ENCODE data around the gene NR1I2.

NR1I2 gene

DNA sequence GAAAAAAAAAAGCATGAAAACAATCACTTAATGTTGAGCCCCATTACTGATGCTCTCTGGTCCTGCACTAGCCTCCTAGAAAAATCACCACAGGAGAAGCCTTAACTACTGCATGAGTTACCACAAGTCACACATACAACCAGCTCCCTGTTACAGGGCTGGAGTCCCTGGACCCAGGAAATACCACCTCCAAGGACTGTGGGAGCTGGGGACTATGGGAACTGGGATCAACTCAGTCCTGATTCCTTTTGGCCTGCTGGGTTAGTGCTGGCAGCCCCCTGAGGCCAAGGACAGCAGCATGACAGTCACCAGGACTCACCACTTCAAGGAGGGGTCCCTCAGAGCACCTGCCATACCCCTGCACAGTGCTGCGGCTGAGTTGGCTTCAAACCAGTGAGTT is 559 bp downstream of the NR1I2 start:
- Histone ChIP-seq H3K4me1 (ENCODE audit: control insufficient read depth, insufficient read depth, low read length) (no peaks in the 10 kb centered on the region), H3K9me3 (ENCODE audit: control insufficient read depth, low read length) (no peaks in the 10 kb centered on the region), H3K27me3 (replicated peaks; ENCODE audit: control insufficient read depth, insufficient read depth, low read length) (no peaks in the 10 kb centered on the region), H3K9ac (ENCODE audit: low read length) (no peak overlapping the region), H3K4me3 (ENCODE audit: low read length) (no peak overlapping the region), H3K36me3 (ENCODE audit: control insufficient read depth, insufficient read depth, low read length, severe bottlenecking) (no peaks in the 10 kb centered on the region)
- no peak for DNase-seq (ENCODE audit: low read depth)

DNA sequence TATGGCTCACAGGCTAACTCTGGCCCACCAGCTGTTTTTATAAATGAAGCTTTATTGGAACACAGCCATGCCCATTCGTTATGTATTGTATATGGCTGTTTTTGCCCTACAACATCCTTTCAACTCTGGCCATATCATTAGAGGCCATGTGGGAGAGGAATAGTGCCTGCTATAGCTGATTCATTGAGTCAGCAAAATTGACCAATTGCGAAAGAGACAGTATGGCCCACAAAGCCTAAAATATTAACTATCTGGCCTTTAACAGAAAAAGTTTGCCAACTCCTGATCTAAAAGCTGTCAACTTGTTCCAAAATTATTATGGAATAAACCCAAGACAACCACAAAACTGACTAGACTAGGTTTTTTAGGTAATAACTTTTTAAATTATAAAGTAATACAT is 1.4 kb downstream of the NR1I2 start:
- Histone ChIP-seq H3K9ac (ENCODE audit: low read length) (no peak overlapping the region), H3K4me1 (ENCODE audit: control insufficient read depth, insufficient read depth, low read length) (no peaks in the 10 kb centered on the region), H3K4me3 (ENCODE audit: low read length) (no peak overlapping the region), H3K27me3 (replicated peaks; ENCODE audit: control insufficient read depth, insufficient read depth, low read length) (no peaks in the 10 kb centered on the region), H3K9me3 (ENCODE audit: control insufficient read depth, low read length) (no peaks in the 10 kb centered on the region), H3K36me3 (ENCODE audit: control insufficient read depth, insufficient read depth, low read length, severe bottlenecking) (no peaks in the 10 kb centered on the region)
- DNase-seq (ENCODE audit: low read depth): no peak

DNA sequence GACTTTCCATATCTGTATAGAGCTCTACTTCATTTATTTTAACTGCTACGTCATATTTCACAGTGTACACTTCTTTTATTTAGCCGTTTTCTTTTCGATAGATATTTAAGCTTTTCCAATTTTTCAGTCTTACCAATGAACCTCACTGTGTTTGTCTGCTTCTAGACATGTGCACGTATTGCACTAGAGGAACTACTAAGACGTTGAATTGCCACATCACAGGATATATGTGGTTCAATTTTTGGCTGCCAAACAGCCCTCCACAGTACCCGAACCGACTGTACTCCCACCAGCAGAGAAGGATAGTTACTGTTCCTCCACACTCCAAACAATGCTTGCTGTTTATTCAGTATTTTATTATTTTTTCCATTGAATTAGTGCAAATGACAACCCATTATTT is 2.0 kb downstream of the NR1I2 start:
- Histone ChIP-seq H3K9ac (ENCODE audit: low read length) (no peak overlapping the region), H3K4me1 (ENCODE audit: control insufficient read depth, insufficient read depth, low read length) (no peaks in the 10 kb centered on the region), H3K9me3 (ENCODE audit: control insufficient read depth, low read length) (no peaks in the 10 kb centered on the region), H3K4me3 (ENCODE audit: low read length) (no peak overlapping the region), H3K27me3 (replicated peaks; ENCODE audit: control insufficient read depth, insufficient read depth, low read length) (no peaks in the 10 kb centered on the region), H3K36me3 (ENCODE audit: control insufficient read depth, insufficient read depth, low read length, severe bottlenecking) (no peaks in the 10 kb centered on the region)
- no peak for DNase-seq (ENCODE audit: low read depth)

DNA sequence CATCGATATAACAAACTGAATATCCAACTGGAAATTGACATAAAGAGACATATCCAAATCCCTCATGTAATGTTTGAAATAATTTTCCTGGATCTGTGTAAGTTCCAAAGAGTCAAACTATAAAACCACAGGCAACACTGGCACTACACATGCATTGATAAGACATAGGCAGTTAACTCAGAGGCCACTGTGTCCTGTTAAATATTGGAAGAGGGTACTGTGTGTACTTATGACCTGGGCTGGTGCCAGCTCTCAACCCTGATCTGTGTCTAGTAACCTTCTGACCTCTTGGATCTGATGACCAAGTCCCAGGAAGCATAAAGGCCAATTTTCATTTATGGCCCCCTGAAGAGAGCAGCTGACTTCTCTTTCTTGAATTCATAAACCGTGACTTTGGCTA is 4.5 kb downstream of the NR1I2 start:
- Histone ChIP-seq H3K4me3 (ENCODE audit: low read length) (no peak overlapping the region), H3K9me3 (ENCODE audit: control insufficient read depth, low read length) (no peaks in the 10 kb centered on the region), H3K9ac (ENCODE audit: low read length) (no peak overlapping the region), H3K27me3 (replicated peaks; ENCODE audit: control insufficient read depth, insufficient read depth, low read length) (no peaks in the 10 kb centered on the region), H3K4me1 (ENCODE audit: control insufficient read depth, insufficient read depth, low read length) (no peaks in the 10 kb centered on the region), H3K36me3 (ENCODE audit: control insufficient read depth, insufficient read depth, low read length, severe bottlenecking) (no peaks in the 10 kb centered on the region)
- DNase-seq (ENCODE audit: low read depth): no peak

DNA sequence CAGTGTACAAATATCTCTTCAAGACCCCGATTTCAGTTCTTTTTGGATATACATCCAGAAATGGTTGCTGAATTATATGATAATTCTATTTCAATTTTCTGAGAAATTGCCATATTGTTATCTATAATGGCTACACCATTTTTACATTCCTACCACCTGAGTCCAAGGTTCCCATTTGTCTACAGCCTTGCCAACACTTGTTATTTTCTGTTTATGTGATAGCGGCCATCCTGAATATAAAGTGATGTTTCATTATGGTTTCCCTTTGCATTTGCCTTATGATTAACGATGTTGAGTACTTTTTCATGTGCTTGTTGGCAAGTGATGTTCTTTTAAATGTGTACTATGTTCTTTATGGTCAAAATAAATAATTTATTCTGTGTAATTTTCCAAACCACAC is 8.5 kb downstream of the NR1I2 start:
- H3K36me3 ChIP-seq (ENCODE audit: control insufficient read depth, insufficient read depth, low read length, severe bottlenecking): no peaks in the 10 kb centered on the region
- DNase-seq (ENCODE audit: low read depth): no peak
- H3K4me3 ChIP-seq (ENCODE audit: low read length): no peak overlapping the region
- H3K27me3 ChIP-seq (replicated peaks; ENCODE audit: control insufficient read depth, insufficient read depth, low read length): no peaks in the 10 kb centered on the region
- no peak overlapping the region for H3K9ac ChIP-seq (ENCODE audit: low read length)
- no peaks in the 10 kb centered on the region for H3K9me3 ChIP-seq (ENCODE audit: control insufficient read depth, low read length)
- H3K4me1 ChIP-seq (ENCODE audit: control insufficient read depth, insufficient read depth, low read length): peaks cover 8% of the 10 kb centered on the region

DNA sequence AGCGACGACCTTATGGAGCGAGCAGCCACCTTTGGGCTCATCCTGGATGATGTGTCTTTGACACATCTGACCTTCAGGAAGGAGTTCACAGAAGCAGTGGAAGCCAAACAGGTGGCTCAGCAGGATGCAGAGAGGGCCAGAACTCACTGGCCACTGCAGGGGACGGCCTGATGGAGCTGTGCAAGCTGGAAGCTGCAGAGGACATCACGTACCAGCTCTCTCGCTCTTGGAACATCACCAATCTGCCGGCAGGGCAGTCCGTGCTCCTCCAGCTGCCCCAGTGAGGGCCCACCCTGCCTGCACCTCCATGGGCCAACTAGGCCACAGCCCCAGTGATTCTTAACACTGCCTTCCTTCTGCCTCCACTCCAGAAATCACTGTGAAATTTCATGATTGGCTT is 10.4 kb downstream of the NR1I2 start:
- no peak for DNase-seq (ENCODE audit: low read depth)
- no peak overlapping the region for H3K4me3 ChIP-seq (ENCODE audit: low read length)
- no peaks in the 10 kb centered on the region for H3K9me3 ChIP-seq (ENCODE audit: control insufficient read depth, low read length)
- H3K9ac ChIP-seq (ENCODE audit: low read length): no peak overlapping the region
- H3K4me1 ChIP-seq (ENCODE audit: control insufficient read depth, insufficient read depth, low read length): peaks cover 11% of the 10 kb centered on the region
- H3K36me3 ChIP-seq (ENCODE audit: control insufficient read depth, insufficient read depth, low read length, severe bottlenecking): no peaks in the 10 kb centered on the region
- H3K27me3 ChIP-seq (replicated peaks; ENCODE audit: control insufficient read depth, insufficient read depth, low read length): no peaks in the 10 kb centered on the region

DNA sequence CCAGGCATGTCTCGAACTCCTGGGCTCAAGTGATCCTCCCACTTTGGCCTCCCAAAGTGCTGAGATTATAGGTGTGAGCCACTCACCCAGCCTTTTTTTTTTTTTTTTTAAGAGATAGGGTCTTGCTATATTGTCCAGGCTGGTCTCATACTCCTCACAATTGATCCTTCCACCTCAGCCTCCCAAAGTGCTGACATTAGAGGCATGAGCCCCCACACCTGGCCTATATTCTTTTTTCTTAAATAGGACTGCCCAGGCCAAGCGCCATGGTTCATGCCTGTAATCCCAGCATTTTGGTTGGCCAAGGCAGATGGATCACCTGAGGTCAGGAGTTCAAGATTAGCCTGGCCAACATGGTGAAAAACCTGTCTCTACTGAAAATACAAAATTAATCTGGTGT is 12.5 kb downstream of the NR1I2 start:
- H3K9me3 ChIP-seq (ENCODE audit: control insufficient read depth, low read length): no peaks in the 10 kb centered on the region
- H3K27me3 ChIP-seq (replicated peaks; ENCODE audit: control insufficient read depth, insufficient read depth, low read length): no peaks in the 10 kb centered on the region
- peaks cover 11% of the 10 kb centered on the region for H3K4me1 ChIP-seq (ENCODE audit: control insufficient read depth, insufficient read depth, low read length)
- no peak overlapping the region for H3K4me3 ChIP-seq (ENCODE audit: low read length)
- DNase-seq (ENCODE audit: low read depth): no peak
- H3K36me3 ChIP-seq (ENCODE audit: control insufficient read depth, insufficient read depth, low read length, severe bottlenecking): no peaks in the 10 kb centered on the region
- no peak overlapping the region for H3K9ac ChIP-seq (ENCODE audit: low read length)

DNA sequence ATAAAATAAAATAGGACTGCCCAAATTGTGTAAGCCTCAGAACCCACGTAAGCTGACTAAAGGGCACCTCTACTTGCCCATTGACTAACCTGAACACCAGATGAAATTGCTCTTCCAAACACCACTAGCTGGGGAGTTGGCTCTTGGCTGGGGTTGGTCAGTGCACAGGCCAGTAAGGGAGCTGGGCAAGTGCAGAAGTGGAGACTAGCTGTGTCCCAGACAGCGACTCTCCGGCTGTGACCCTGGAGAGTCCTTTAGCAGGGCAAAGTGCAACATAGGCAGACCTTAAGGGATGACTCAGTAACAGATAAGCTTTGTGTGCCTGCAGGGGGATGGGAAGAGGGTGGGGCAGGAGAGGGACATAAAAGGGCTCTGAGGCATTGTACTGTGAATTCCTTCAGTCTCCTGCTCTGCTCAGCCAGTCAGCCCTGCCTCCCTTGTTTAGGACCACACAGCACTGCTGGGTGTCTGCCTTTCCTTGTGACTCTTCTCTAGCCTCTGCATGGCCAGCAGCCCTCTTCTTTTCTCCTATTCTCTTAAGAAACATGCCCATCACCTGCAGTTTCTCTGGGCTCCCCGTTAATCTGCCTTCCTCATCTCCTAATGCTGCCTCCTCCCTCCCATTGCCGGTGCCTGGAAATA is 13.2 kb downstream of the NR1I2 start:
- no peak for DNase-seq (ENCODE audit: low read depth)
- no peaks in the 10 kb centered on the region for H3K9me3 ChIP-seq (ENCODE audit: control insufficient read depth, low read length)

DNA sequence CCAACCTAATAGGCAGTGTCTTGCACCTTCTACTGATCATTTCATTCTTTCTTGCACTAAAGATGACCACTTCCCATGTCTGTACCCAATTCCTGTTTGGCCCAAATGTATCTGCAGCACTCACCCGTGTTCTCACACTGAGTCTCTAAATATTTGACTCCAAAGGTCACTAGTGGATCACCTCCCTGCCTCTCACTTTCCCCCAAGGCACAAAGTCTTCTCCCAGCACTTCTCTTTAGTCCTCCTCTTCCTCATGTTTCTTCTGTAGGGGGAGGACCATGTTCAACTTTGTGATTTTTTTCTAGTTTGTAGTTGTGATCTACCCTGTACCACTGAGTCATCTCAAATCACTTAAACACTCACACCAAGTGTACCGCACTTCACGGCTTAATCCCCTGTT is 13.9 kb downstream of the NR1I2 start:
- no peaks in the 10 kb centered on the region for H3K9me3 ChIP-seq (ENCODE audit: control insufficient read depth, low read length)
- peaks cover 11% of the 10 kb centered on the region for H3K4me1 ChIP-seq (ENCODE audit: control insufficient read depth, insufficient read depth, low read length)
- H3K36me3 ChIP-seq (ENCODE audit: control insufficient read depth, insufficient read depth, low read length, severe bottlenecking): no peaks in the 10 kb centered on the region
- H3K4me3 ChIP-seq (ENCODE audit: low read length): no peak overlapping the region
- peaks cover 5% of the 10 kb centered on the region for H3K27me3 ChIP-seq (replicated peaks; ENCODE audit: control insufficient read depth, insufficient read depth, low read length)
- no peak for DNase-seq (ENCODE audit: low read depth)
- no peak overlapping the region for H3K9ac ChIP-seq (ENCODE audit: low read length)

More for the DNA sequence above, 13.2 kb downstream of the NR1I2 start:
- H3K4me1 ChIP-seq (ENCODE audit: control insufficient read depth, insufficient read depth, low read length): peaks cover 11% of the 10 kb centered on the region
- peak overlapping the region; percentile 21 for H3K4me3 ChIP-seq (ENCODE audit: low read length)
- H3K9ac ChIP-seq (ENCODE audit: low read length): no peak overlapping the region
- no peaks in the 10 kb centered on the region for H3K36me3 ChIP-seq (ENCODE audit: control insufficient read depth, insufficient read depth, low read length, severe bottlenecking)
- H3K27me3 ChIP-seq (replicated peaks; ENCODE audit: control insufficient read depth, insufficient read depth, low read length): peaks cover 2% of the 10 kb centered on the region

DNA sequence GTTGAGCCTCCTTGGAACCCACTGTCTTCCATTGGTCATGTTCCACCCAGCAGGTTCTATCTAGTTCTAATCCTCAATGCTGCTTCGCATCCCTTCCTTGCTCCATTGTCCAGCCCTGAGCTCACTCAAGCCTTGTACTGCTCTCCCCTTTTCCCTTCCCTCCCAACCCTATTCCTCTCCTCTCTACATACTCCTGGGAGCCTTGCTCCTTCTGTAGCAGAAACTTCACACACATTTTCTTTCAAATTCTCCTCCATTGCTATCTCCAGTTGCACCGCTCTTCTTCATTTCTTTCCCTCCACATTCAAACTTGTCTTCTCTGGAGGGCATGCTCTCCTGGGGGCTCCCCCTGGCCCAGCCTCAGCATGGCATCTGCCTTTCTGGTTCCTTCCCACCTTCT is 14.5 kb downstream of the NR1I2 start:
- no peak for DNase-seq (ENCODE audit: low read depth)
- Histone ChIP-seq H3K27me3 (replicated peaks; ENCODE audit: control insufficient read depth, insufficient read depth, low read length) (peaks cover 10% of the 10 kb centered on the region), H3K9me3 (ENCODE audit: control insufficient read depth, low read length) (peaks cover 1% of the 10 kb centered on the region)

DNA sequence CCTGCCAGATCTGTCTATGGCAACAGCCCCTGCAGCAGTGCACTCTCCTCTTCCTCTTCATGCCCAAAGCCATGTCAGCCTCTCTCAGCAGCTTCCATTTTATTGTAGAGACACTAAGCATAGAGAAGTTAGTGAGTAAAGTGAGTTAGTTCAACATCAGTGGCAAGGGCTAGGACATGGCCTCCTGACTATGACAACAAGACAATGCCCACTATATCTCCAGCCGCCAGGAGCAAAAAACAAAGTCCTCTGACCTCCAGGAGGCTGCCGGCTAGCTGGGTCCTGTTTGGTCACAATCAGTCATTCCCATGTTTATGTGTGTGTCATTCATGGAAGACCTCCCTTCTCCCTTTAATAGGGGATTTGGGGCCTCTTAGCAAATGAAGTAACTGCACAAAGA is 14.9 kb downstream of the NR1I2 start:
- H3K4me1 ChIP-seq (ENCODE audit: control insufficient read depth, insufficient read depth, low read length): peaks cover 11% of the 10 kb centered on the region
- H3K4me3 ChIP-seq (ENCODE audit: low read length): no peak overlapping the region
- no peak for DNase-seq (ENCODE audit: low read depth)
- H3K36me3 ChIP-seq (ENCODE audit: control insufficient read depth, insufficient read depth, low read length, severe bottlenecking): no peaks in the 10 kb centered on the region
- peaks cover 2% of the 10 kb centered on the region for H3K9me3 ChIP-seq (ENCODE audit: control insufficient read depth, low read length)
- peaks cover 13% of the 10 kb centered on the region for H3K27me3 ChIP-seq (replicated peaks; ENCODE audit: control insufficient read depth, insufficient read depth, low read length)
- H3K9ac ChIP-seq (ENCODE audit: low read length): no peak overlapping the region

More for the DNA sequence above, 14.5 kb downstream of the NR1I2 start:
- Histone ChIP-seq H3K4me1 (ENCODE audit: control insufficient read depth, insufficient read depth, low read length) (peaks cover 11% of the 10 kb centered on the region), H3K4me3 (ENCODE audit: low read length) (no peak overlapping the region), H3K9ac (ENCODE audit: low read length) (no peak overlapping the region), H3K36me3 (ENCODE audit: control insufficient read depth, insufficient read depth, low read length, severe bottlenecking) (no peaks in the 10 kb centered on the region)

DNA sequence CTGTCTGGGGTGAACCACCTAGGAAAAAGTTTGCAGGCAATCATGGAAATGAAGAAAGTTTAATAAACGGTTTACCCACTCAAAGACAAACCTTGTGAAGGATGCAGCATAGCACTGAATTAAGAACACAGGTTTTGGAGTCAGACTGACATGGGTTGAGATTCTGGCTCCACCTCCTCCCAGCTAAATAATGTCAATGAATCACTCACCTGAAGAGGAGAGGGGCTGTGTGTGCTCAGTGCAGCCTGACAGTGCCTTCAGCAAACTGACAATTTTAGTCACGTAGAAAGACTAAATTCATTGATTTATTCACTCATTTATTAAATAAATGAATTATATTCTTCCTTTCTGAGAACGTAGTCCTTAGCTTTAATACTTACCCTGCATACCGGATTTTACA is 18.9 kb downstream of the NR1I2 start:
- Histone ChIP-seq H3K27me3 (replicated peaks; ENCODE audit: control insufficient read depth, insufficient read depth, low read length) (peaks cover 15% of the 10 kb centered on the region), H3K36me3 (ENCODE audit: control insufficient read depth, insufficient read depth, low read length, severe bottlenecking) (no peaks in the 10 kb centered on the region), H3K4me1 (ENCODE audit: control insufficient read depth, insufficient read depth, low read length) (no peaks in the 10 kb centered on the region), H3K4me3 (ENCODE audit: low read length) (no peak overlapping the region), H3K9me3 (ENCODE audit: control insufficient read depth, low read length) (peaks cover 2% of the 10 kb centered on the region), H3K9ac (ENCODE audit: low read length) (no peak overlapping the region)
- no peak for DNase-seq (ENCODE audit: low read depth)

Data from adipocyte (in vitro differentiated cells).